Keratinocyte (primary cell): ENCODE results near the gene THBS1. TPM values are rescaled to one million over a fixed set of nuclear protein-coding genes. Genes with fewer than 3 reads are reported as not detected.

ENCODE experiments used
- DNase-seq: peaks from one replicate; pipeline ENCODE4 v3.0.0-alpha.2; 2011; ENCODE audit warnings: low read depth, missing footprints, low spot score
- FAIRE-seq: peaks from 2 replicates; lab custom pipeline; 2011; peaks lifted over from hg19 to GRCh38; lab: Jason Lieb, UNC
- H2AFZ ChIP-seq: 2 replicates; pipeline ENCODE4 v1.6.0; 2012; ENCODE audit warnings: low read length, control low read depth, inconsistent platforms; ENCODE audit not compliant: control insufficient read depth
- H3K27ac ChIP-seq: 2 replicates; pipeline ENCODE4 v1.5.1; 2011; ENCODE audit warnings: low read length; ENCODE audit not compliant: control insufficient read depth, insufficient read depth
- H3K27me3 ChIP-seq: 3 replicates; pipeline ENCODE4 v1.6.0; 2011; ENCODE audit warnings: low read length; ENCODE audit not compliant: control insufficient read depth, insufficient read depth; ENCODE audit errors: extremely low read depth
- H3K36me3 ChIP-seq, 2 experiments: 2 replicates in 1 of 2; 3 replicates in 1 of 2; pipeline ENCODE4 v1.5.1; 2011; ENCODE audit warnings: low read length in 2 of 2, mild to moderate bottlenecking in 1 of 2; ENCODE audit not compliant: control insufficient read depth in 2 of 2, insufficient read depth in 2 of 2; ENCODE audit errors: extremely low read depth in 1 of 2
- H3K4me1 ChIP-seq: 3 replicates; pipeline ENCODE4 v1.5.1; 2011; ENCODE audit warnings: low read length; ENCODE audit not compliant: control insufficient read depth, insufficient read depth; ENCODE audit errors: extremely low read depth
- H3K4me2 ChIP-seq: 3 replicates; pipeline ENCODE4 v1.6.0; 2011; ENCODE audit warnings: low read depth, low read length; ENCODE audit not compliant: control insufficient read depth, insufficient read depth; ENCODE audit errors: extremely low read depth
- H3K4me3 ChIP-seq, 3 experiments: fragments of 200-600 bp in 1 of 3; sonication (generic) in 1 of 3; 2 replicates in 2 of 3; 3 replicates in 1 of 3; pipeline ENCODE4 v1.5.1; 2011 to 2016; ENCODE audit warnings: low read length in 3 of 3, mild to moderate bottlenecking in 3 of 3, control low read depth in 2 of 3, inconsistent platforms in 1 of 3, low read depth in 1 of 3, mixed read lengths in 1 of 3, mixed run types in 1 of 3, moderate library complexity in 1 of 3; ENCODE audit not compliant: control insufficient read depth in 2 of 3, insufficient read depth in 2 of 3; ENCODE audit errors: extremely low read depth in 1 of 3
- H3K79me2 ChIP-seq: 2 replicates; pipeline ENCODE4 v1.6.0; 2012; ENCODE audit warnings: low read length; ENCODE audit not compliant: control insufficient read depth, insufficient read depth
- H3K9ac ChIP-seq: 3 replicates; pipeline ENCODE4 v1.6.0; 2011; ENCODE audit warnings: low read length; ENCODE audit not compliant: control insufficient read depth, insufficient read depth; ENCODE audit errors: extremely low read depth
- H3K9me1 ChIP-seq: 3 replicates; pipeline ENCODE4 v1.6.0; 2011; ENCODE audit warnings: low read length; ENCODE audit not compliant: control insufficient read depth, insufficient read depth; ENCODE audit errors: extremely low read depth
- H3K9me3 ChIP-seq: 2 replicates; pipeline ENCODE4 v1.5.1; 2012; ENCODE audit warnings: low read depth, low read length; ENCODE audit not compliant: control insufficient read depth
- H4K20me1 ChIP-seq: 3 replicates; pipeline ENCODE4 v1.6.0; 2011; ENCODE audit warnings: low read length; ENCODE audit not compliant: control insufficient read depth, insufficient read depth; ENCODE audit errors: extremely low read depth
- CTCF ChIP-seq, 3 experiments: IDR thresholded peaks in 1 of 3; conservative IDR thresholded peaks in 1 of 3; optimal IDR thresholded peaks in 1 of 3; 2 replicates in 2 of 3; 3 replicates in 1 of 3; pipeline versions ENCODE3 to v1.5.1; 2011; ENCODE audit warnings: low read length in 3 of 3, mild to moderate bottlenecking in 3 of 3, moderate library complexity in 2 of 3, control low read depth in 1 of 3, inconsistent platforms in 1 of 3; ENCODE audit not compliant: insufficient read depth in 2 of 3; ENCODE audit errors: extremely low read depth in 1 of 3
- EZH2 ChIP-seq: IDR thresholded peaks from one replicate; pipeline ENCODE4 v1.6.1; 2012; ENCODE audit warnings: inconsistent platforms, mild to moderate bottlenecking, low read length, moderate library complexity
- dilution Hi-C: fragments of 300-500 bp; cut with MboI; formaldehyde crosslinking; loops from one replicate; pipeline ENCODE4 v1.7.0; 2020; ENCODE audit warnings: low sequenced_read_pairs; ENCODE audit not compliant: extremely low pct_ligation_motif_present
- polyA plus RNA-seq, 5 experiments: library from polyadenylated mRNA; depleted of rRNA in 3 of 5; stranded (reverse) in 3 of 5; stranded (forward) in 1 of 5; unstranded in 1 of 5; fragments of >200 nt; gene quantifications; 1 replicate in 1 of 5; 2 replicates in 3 of 5; 3 replicates in 1 of 5; pipeline versions ENCODE4 v1.2.1 to v1.2.3, GENCODE V29; 2011 to 2012; ENCODE audit warnings: missing spikeins in 2 of 5, low read depth in 1 of 5, low replicate concordance in 1 of 5

Gene THBS1
- polyA plus RNA-seq, 1 donor (not counting 4 experiments of a cell fraction or from before 2014, with no cell fraction given): 789 TPM

- peaks cover 22% of the 10 kb centered on the region for H3K4me1 ChIP-seq
- DNase-seq (no peak), FAIRE-seq (peak; percentile 48)
- H3K9me3 ChIP-seq: no peaks in the 10 kb centered on the region
- dilution Hi-C loops: no loop called here
- no peaks in the 10 kb centered on the region for H3K36me3 ChIP-seq
- H3K27me3 ChIP-seq: no peaks in the 10 kb centered on the region
- no peak overlapping the region for H2AFZ ChIP-seq
- no peak overlapping the region for H3K4me2 ChIP-seq
- H3K4me3 ChIP-seq: no peak overlapping the region
- H3K9ac ChIP-seq: no peak overlapping the region
- TF ChIP-seq CTCF (optimal IDR thresholded peaks at IDR 0.05 in 1 of 3, IDR thresholded peaks at IDR 0.05 in 1 of 3, conservative IDR thresholded peaks at IDR 0.05 in 1 of 3; ENCODE audit: extremely low read depth in 1 of 3, insufficient read depth in 2 of 3, low read length in 3 of 3) (no peak), EZH2 (no peak)
- no peaks in the 10 kb centered on the region for H3K9me1 ChIP-seq
- H3K27ac ChIP-seq: no peak overlapping the region
- no peaks in the 10 kb centered on the region for H4K20me1 ChIP-seq
- no peaks in the 10 kb centered on the region for H3K79me2 ChIP-seq
These were observed 32.4 kb downstream of the THBS1 start for GRCh38 chr15:39613271-39613670.

- DNase-seq: no peak
- H3K4me1 ChIP-seq: peaks cover 28% of the 10 kb centered on the region
- FAIRE-seq: no peak
- H3K9me1 ChIP-seq: no peaks in the 10 kb centered on the region
- TF ChIP-seq EZH2 (no peak), CTCF (optimal IDR thresholded peaks at IDR 0.05 in 1 of 3, IDR thresholded peaks at IDR 0.05 in 1 of 3, conservative IDR thresholded peaks at IDR 0.05 in 1 of 3; ENCODE audit: extremely low read depth in 1 of 3, insufficient read depth in 2 of 3, low read length in 3 of 3) (no peak)
- H4K20me1 ChIP-seq: no peaks in the 10 kb centered on the region
- no peak overlapping the region for H3K4me2 ChIP-seq
- no peak overlapping the region for H3K4me3 ChIP-seq
- H3K27ac ChIP-seq: no peak overlapping the region
- H3K79me2 ChIP-seq: no peaks in the 10 kb centered on the region
- no peaks in the 10 kb centered on the region for H3K27me3 ChIP-seq
- H3K9me3 ChIP-seq: no peaks in the 10 kb centered on the region
- no peak overlapping the region for H3K9ac ChIP-seq
- H2AFZ ChIP-seq: no peak overlapping the region
- dilution Hi-C loops: no loop called here
- no peaks in the 10 kb centered on the region for H3K36me3 ChIP-seq
These were observed 33.0 kb downstream of the THBS1 start for GRCh38 chr15:39613861-39614260.
